IgD-negative memory B cell (primary cell): ENCODE data around the gene PXMP4. TPM values are rescaled to one million over a fixed set of nuclear protein-coding genes. Genes with fewer than 3 reads are reported as not detected.
A peak's percentile ranks its signal among the peaks of the same experiment; 100 is the strongest.

Experiments
- H3K27ac Mint-ChIP-seq, 3 donors: one replicate each; pipeline ENCODE4 v1.8.0; 2020 to 2022; ENCODE audit warnings: mild to moderate bottlenecking in 3 of 3, mixed read lengths in 3 of 3, moderate library complexity in 1 of 3
- H3K27me3 Mint-ChIP-seq: one replicate; pipeline ENCODE4 v1.8.0; 2021; ENCODE audit warnings: mixed read lengths
- H3K36me3 Mint-ChIP-seq: one replicate; pipeline ENCODE4 v1.8.0; 2020; ENCODE audit warnings: mild to moderate bottlenecking, mixed read lengths
- H3K4me1 Mint-ChIP-seq, 3 donors: one replicate each; pipeline ENCODE4 v1.8.0; 2020 to 2022; ENCODE audit warnings: mixed read lengths in 3 of 3, mild to moderate bottlenecking in 1 of 3
- H3K4me3 Mint-ChIP-seq, 4 donors: one replicate each; pipeline ENCODE4 v1.8.0; 2020 to 2022; ENCODE audit warnings: mild to moderate bottlenecking in 4 of 4, mixed read lengths in 4 of 4, moderate library complexity in 3 of 4
- H3K9me3 Mint-ChIP-seq, 3 donors: one replicate each; pipeline ENCODE4 v1.8.0; 2020 to 2021; ENCODE audit warnings: mixed read lengths in 3 of 3, mild to moderate bottlenecking in 1 of 3
- polyA plus RNA-seq: library from polyadenylated mRNA; unstranded; fragments of 300-500 nt; fragmentation: Illumina TruSeq; gene quantifications from one replicate; pipeline ENCODE4 v1.2.3, GENCODE V29; 2021

The PXMP4 gene
- polyA plus RNA-seq, 1 donor from 2014 or later, result 16.2 TPM

- no peaks in the 10 kb centered on the region for H3K36me3 Mint-ChIP-seq
- H3K9me3 Mint-ChIP-seq, result no peaks in the 10 kb centered on the region
- no peak overlapping the region for H3K27ac Mint-ChIP-seq
- no peak overlapping the region for H3K4me3 Mint-ChIP-seq
- peaks cover 0 to 11% (median 9%) of the 10 kb centered on the region in 3 donors for H3K4me1 Mint-ChIP-seq
- no peaks in the 10 kb centered on the region for H3K27me3 Mint-ChIP-seq
Measured at GRCh38 chr20:33656783-33657703, 63.1 kb downstream of the PXMP4 start.

GRCh38 chr20:33656010-33656782 is 63.9 kb downstream of the PXMP4 start:
- Mint-ChIP-seq H3K4me3 (no peak overlapping the region), H3K9me3 (no peaks in the 10 kb centered on the region), H3K27ac (no peak overlapping the region), H3K27me3 (no peaks in the 10 kb centered on the region), H3K4me1 (peaks cover 0 to 12% (median 10%) of the 10 kb centered on the region in 3 donors), H3K36me3 (no peaks in the 10 kb centered on the region)

DNA sequence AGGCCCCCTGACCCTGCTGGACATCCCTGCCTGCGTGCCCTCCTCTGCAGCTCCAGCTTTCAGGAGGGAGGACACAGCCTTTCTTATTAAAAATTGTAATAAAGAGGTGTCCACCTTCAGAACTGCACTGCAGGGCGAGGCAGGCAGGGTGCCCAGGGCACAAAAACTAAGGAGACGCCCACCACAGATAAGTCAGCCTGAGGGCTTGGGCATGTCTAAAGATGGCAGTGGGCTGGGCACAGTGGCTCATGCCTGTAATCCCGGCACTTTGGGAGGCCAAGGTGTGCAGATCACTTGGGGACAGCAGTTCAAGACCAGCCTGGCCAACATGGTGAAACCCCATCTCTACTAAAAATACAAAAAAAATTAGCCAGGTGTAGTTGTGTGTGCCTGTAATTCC is 64.9 kb downstream of the PXMP4 start:
- no peaks in the 10 kb centered on the region for H3K36me3 Mint-ChIP-seq
- no peak overlapping the region for H3K4me3 Mint-ChIP-seq
- H3K27me3 Mint-ChIP-seq, result no peaks in the 10 kb centered on the region
- peaks cover 0 to 12% (median 10%) of the 10 kb centered on the region in 3 donors for H3K4me1 Mint-ChIP-seq
- H3K9me3 Mint-ChIP-seq, result no peaks in the 10 kb centered on the region
- H3K27ac Mint-ChIP-seq, result no peak overlapping the region

DNA sequence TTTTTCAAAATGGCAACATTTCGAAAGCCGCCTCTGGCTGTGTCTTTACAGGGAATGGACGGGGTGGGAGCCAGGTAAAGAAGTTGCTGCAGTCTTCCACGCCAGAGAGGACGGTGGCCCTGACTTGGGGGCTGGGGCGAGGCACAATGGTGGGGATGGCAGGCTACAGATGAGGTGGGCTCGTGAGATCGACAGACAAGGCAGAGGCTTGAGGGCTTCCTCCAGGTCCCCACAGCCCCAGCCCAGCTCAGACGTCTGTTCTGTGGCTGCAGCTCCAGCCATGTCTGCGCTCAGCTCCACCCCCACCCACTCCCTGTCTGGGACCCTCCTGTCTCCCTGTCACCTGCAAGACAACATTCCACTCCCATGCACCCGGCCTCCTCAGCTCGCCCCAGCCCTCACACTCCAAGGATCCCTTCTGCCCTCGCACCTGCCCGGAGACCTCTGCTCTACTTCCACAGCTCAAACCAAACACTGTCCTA is 65.4 kb downstream of the PXMP4 start:
- H3K4me3 Mint-ChIP-seq, result no peak overlapping the region
- no peaks in the 10 kb centered on the region for H3K27me3 Mint-ChIP-seq
- H3K27ac Mint-ChIP-seq, result no peak overlapping the region
- no peaks in the 10 kb centered on the region for H3K9me3 Mint-ChIP-seq
- H3K4me1 Mint-ChIP-seq, result peaks cover 2 to 12% (median 10%) of the 10 kb centered on the region in 3 donors
- no peaks in the 10 kb centered on the region for H3K36me3 Mint-ChIP-seq

DNA sequence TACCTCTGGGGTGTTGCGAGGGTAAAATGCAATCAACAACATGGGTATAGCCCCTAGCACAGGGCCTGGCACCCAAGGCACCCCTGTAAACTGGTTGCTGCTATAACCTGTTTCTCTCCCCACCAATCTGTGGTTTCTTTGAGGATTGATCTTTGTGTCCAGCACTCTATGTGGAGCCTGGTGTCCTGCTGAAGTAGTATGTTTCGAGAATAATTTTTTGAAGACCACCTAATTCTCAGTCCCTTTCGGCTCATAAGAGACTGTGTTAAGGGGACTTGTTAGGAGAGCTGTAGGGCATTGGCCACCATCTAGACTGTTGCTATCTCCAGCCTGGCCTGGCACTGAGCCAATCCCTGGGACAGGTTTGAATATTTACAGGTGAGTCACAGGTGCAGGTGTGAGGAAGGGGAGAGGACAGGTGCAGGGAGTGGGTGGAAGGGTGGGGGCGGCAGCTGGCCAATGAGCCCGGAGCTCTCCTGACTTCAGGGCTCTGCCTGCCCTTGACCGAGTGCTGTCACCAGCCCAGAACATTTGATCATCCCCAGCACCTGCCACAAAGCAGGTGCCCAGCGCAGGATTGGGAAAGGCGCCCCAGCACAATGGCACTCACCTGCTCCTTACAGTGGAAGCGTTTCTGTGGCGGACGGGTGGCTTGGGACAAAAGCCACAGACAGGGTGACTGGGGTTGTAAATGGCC is 66.1 kb downstream of the PXMP4 start:
- Mint-ChIP-seq H3K4me3 (peak overlapping the region in 1 of 4 donors; percentile 27), H3K9me3 (no peaks in the 10 kb centered on the region), H3K36me3 (no peaks in the 10 kb centered on the region), H3K4me1 (peaks cover 6 to 12% (median 10%) of the 10 kb centered on the region in 3 donors), H3K27ac (no peak overlapping the region), H3K27me3 (no peaks in the 10 kb centered on the region)

DNA sequence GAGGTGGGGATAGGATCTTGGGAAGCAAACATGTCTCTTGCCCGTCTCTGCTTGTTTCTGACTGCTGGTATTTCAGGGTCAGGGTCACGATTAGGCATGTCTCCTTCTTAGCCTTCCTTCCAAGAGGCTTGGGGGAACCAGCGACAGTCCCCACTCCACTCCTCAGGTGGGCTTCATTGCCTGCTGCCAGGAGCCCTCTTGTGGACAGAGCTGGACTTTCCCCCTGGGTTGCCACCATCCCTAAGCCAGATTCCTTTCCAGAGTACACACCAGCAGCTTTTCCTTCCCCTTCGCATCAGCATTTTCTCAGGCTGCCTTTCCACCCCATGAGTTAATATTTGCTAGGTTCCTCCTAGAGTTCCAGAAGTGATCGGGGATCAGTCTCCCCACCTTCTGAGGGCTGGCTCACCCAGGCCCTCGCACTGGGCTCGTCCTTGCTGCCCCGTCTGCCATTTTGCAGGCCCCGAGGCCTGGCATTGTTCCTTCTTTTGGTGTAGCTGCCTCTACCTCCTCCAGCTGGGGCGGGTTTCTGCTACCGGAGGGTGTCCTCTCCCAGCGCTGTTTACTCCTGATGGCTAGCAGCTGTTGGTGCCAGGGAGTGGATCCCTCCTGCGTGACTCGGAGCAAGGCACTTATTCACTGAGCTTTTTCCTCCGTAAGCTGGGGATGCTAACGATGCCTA is 66.8 kb downstream of the PXMP4 start:
- no peaks in the 10 kb centered on the region for H3K9me3 Mint-ChIP-seq
- H3K4me1 Mint-ChIP-seq, result peaks cover 6 to 15% (median 13%) of the 10 kb centered on the region in 3 donors
- H3K4me3 Mint-ChIP-seq, result peak overlapping the region in 2 of 4 donors; percentile 75 to 77
- H3K36me3 Mint-ChIP-seq, result no peaks in the 10 kb centered on the region
- H3K27me3 Mint-ChIP-seq, result no peaks in the 10 kb centered on the region
- H3K27ac Mint-ChIP-seq, result peak overlapping the region in 1 of 3 donors; percentile 75

Other genes with a start within 250 kb of the PXMP4 start
- gene CBFA2T2, start 230.2 kb downstream of the PXMP4 start, polyA plus RNA-seq, result 22.8 TPM
- gene C20orf144, start 58.0 kb downstream of the PXMP4 start, polyA plus RNA-seq, result not detected
- gene ACTL10, start 53.4 kb downstream of the PXMP4 start, polyA plus RNA-seq, result 12.0 TPM
- 4.1 TPM for gene NECAB3, start 45.9 kb downstream of the PXMP4 start, polyA plus RNA-seq
- 0.43 TPM for gene E2F1, start 33.9 kb downstream of the PXMP4 start, polyA plus RNA-seq
- 5.7 TPM for gene ZNF341, start 11.7 kb upstream of the PXMP4 start, polyA plus RNA-seq
- 11.8 TPM for gene CHMP4B, start 91.0 kb upstream of the PXMP4 start, polyA plus RNA-seq